ENCODE measurements around the gene TGFB1. TPM values are rescaled to one million over a fixed set of nuclear protein-coding genes. Genes with fewer than 3 reads are reported as not detected.
A peak's percentile ranks its signal among the peaks of the same experiment; 100 is the strongest.

Gene TGFB1
- total RNA-seq (2021) (10.4 to 11.8 TPM (median 11.0 TPM) in 3 replicates), Bru-seq, nascent RNA (percentile 29 among the genes with signal in this experiment)
- long read RNA-seq, experiment 1, transcript TGFB1-201 (7 exons, 2,769 nt) = major isoform, 32 of 35 reads
- long read RNA-seq, experiment 1, partial matches to known transcripts = 2 of 35 reads
- long read RNA-seq, experiment 1, other reads (novel, unspliced or antisense) = 1 of 35 reads
- long read RNA-seq, experiment 2, transcript TGFB1-201 (7 exons, 2,769 nt) = major isoform, 26 of 38 reads
- long read RNA-seq, experiment 2, partial matches to known transcripts = 5 of 38 reads
- long read RNA-seq, experiment 2, other reads (novel, unspliced or antisense) = 7 of 38 reads
- long read RNA-seq, experiment 3, partial matches to known transcripts = 3 of 4 reads
- long read RNA-seq, experiment 3, other reads (novel, unspliced or antisense) = 1 of 4 reads

GRCh38 chr19:41353466-41354342 lies at the start of gene TGFB1:
TSS of gene TGFB1 (minus strand) at chr19:41353922. CDS start at chr19:41353044, 878 bp downstream.
- Mint-ChIP-seq H3K27me3 (ENCODE audit: low read depth) (peaks cover 57% of the 10 kb centered on the region), H3K4me1 (peaks cover 18% of the 10 kb centered on the region), H3K27ac (no peak within 1 kb of the TSS), H3K36me3 (no peaks in the 10 kb centered on the region), H3K4me3 (peak within 1 kb of the TSS; percentile 89), H3K9me3 (no peaks in the 10 kb centered on the region)
- TF ChIP-seq E2F5 (CRISPR knock-in tag; IDR thresholded peaks at IDR 0.05) (0 out of 2 replicates have a peak, but pooled peaks have one; percentile 37), ZNF263 (CRISPR knock-in tag; IDR thresholded peaks at IDR 0.05; ENCODE audit: low read depth) (peak; percentile 99), MAX (CRISPR knock-in tag; IDR thresholded peaks at IDR 0.05) (0 out of 2 replicates have a peak, but pooled peaks have one; percentile 6), EMX1 (CRISPR knock-in tag; IDR thresholded peaks at IDR 0.05) (no peak), SMAD3 (CRISPR knock-in tag; IDR thresholded peaks at IDR 0.05; ENCODE audit: borderline replicate concordance) (no peak), MLX (CRISPR knock-in tag; IDR thresholded peaks at IDR 0.05) (no peak), PREB (CRISPR knock-in tag; IDR thresholded peaks at IDR 0.05; ENCODE audit: borderline replicate concordance) (no peak), ZNF219 (CRISPR knock-in tag; IDR thresholded peaks at IDR 0.05; ENCODE audit: borderline replicate concordance) (no peak), ZNF317 (CRISPR knock-in tag; IDR thresholded peaks at IDR 0.05; ENCODE audit: borderline replicate concordance, low read depth) (no peak), FOXJ3 (CRISPR knock-in tag; IDR thresholded peaks at IDR 0.05; ENCODE audit: borderline replicate concordance) (no peak), TEAD1 (CRISPR knock-in tag; IDR thresholded peaks at IDR 0.05) (no peak), ZMAT4 (CRISPR knock-in tag; IDR thresholded peaks at IDR 0.05) (no peak), ZNF281 (CRISPR knock-in tag; IDR thresholded peaks at IDR 0.05) (no peak), SP1 (CRISPR knock-in tag; conservative IDR thresholded peaks at IDR 0.05) (peak; percentile 79), CTCF (IDR thresholded peaks at IDR 0.05) (peak; percentile 81), TEAD4 (CRISPR knock-in tag; IDR thresholded peaks at IDR 0.05) (no peak), CREM (CRISPR knock-in tag; IDR thresholded peaks at IDR 0.05) (no peak)
- ATAC-seq = peak; percentile 53
- ChIA-PET CTCF (interaction anchor here (0.7 to 6.2 kb wide), 26 partner anchors 11 to 506 kb away, joined by 3 to 103 read pairs (median 6); partner anchors contain the start of genes B9D2, CCDC97, DMAC2 and HNRNPUL1), POLR2A (no interaction called here)
- DNase-seq (ENCODE audit: low spot score) = peak; percentile 78
